ENCODE results near the gene HTR3A. TPM values are rescaled to one million over a fixed set of nuclear protein-coding genes. Genes with fewer than 3 reads are reported as not detected.

Gene HTR3A
- total and polyA plus RNA-seq, 9 of the 15 experiments (the other 6 are each of a cell fraction or from before 2014, with no cell fraction given): not detected

DNA sequence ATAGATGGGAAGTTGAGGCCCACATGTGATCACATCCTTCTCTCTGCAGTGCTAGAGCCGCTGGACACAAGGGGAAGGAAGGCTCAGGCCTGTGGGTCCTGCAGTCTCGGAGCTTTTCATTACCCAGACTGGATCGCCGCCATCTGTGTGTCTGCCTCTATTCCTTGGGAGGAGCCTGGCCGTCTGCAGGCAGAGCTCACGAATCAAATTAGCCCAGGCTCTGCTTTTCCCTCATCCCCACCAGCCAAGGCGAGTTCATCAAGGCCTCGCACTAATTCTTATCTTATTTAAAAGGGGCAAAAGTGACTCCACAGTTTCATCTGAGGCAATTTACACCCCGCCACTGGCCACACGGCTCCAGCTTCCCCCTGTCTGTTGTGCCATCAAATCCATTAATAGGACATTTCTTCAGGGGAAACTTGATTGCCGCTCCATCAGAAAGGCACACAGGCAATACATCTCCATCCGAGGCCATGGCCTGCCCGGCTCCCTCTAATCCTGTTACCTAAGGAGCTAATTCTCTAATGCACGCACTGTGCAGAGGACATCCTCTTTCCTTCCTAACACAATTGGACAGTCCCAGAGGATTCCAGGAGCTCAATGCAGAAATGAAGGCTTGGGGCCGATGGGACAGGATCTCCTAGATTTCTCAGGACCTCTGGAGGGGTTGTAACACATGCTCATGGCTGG lies 3.3 kb upstream of the HTR3A start:
- Histone ChIP-seq H3K4me3 (no peak overlapping the region), H3K4me1 (replicated peaks in 1 of 2; ENCODE audit: control insufficient read depth in 2 of 2, insufficient read depth in 2 of 2, low read length in 2 of 2) (peaks cover 0 to 7% of the 10 kb centered on the region in 2 experiments; a peak in 2 of 5 replicates), H2AFZ (ENCODE audit: low read depth, low read length) (no peak overlapping the region), H3K4me2 (ENCODE audit: insufficient read depth, low read length) (no peak overlapping the region), H3K9me1 (ENCODE audit: control insufficient read depth, insufficient read depth, low read length) (no peaks in the 10 kb centered on the region), H3K36me3 (ENCODE audit: control insufficient read depth, insufficient read depth, low read length) (no peaks in the 10 kb centered on the region), H3K27ac (ENCODE audit: extremely low read depth, low read depth, low read length) (no peak overlapping the region), H3K79me2 (ENCODE audit: control insufficient read depth, insufficient read depth, low read length) (no peaks in the 10 kb centered on the region), H3K9me3 (replicated peaks; ENCODE audit: control insufficient read depth, insufficient read depth, low read depth, low read length) (no peaks in the 10 kb centered on the region), H3K9ac (ENCODE audit: insufficient read depth in 1 of 2, low read depth in 2 of 2, low read length in 2 of 2) (no peak overlapping the region; a peak in 1 of 4 replicates), H4K20me1 (replicated peaks; ENCODE audit: control insufficient read depth, insufficient read depth, low read length) (0 out of 2 replicates have a peak, but pooled peaks cover 9% of the 10 kb centered on the region), H3K27me3 (ENCODE audit: control insufficient read depth in 2 of 2, insufficient read depth in 2 of 2, low read length in 2 of 2) (peaks cover 15 to 50% of the 10 kb centered on the region in 2 experiments)
- no peak for TF ChIP-seq STAT5A (IDR thresholded peaks at IDR 0.05; ENCODE audit: borderline replicate concordance, low read length)
- no peak for TF ChIP-seq DPF2 (IDR thresholded peaks at IDR 0.05)
- TF ChIP-seq PTBP1 (IDR thresholded peaks at IDR 0.05; ENCODE audit: low read depth, low read length): no peak
- no peak for TF ChIP-seq ARNT (IDR thresholded peaks at IDR 0.05)
- TF ChIP-seq STAG1 (CRISPR knock-in tag; IDR thresholded peaks at IDR 0.05; ENCODE audit: borderline replicate concordance): no peak
- TF ChIP-seq ELF2 (CRISPR knock-in tag; IDR thresholded peaks at IDR 0.05): no peak
- TF ChIP-seq, protein P1, sequence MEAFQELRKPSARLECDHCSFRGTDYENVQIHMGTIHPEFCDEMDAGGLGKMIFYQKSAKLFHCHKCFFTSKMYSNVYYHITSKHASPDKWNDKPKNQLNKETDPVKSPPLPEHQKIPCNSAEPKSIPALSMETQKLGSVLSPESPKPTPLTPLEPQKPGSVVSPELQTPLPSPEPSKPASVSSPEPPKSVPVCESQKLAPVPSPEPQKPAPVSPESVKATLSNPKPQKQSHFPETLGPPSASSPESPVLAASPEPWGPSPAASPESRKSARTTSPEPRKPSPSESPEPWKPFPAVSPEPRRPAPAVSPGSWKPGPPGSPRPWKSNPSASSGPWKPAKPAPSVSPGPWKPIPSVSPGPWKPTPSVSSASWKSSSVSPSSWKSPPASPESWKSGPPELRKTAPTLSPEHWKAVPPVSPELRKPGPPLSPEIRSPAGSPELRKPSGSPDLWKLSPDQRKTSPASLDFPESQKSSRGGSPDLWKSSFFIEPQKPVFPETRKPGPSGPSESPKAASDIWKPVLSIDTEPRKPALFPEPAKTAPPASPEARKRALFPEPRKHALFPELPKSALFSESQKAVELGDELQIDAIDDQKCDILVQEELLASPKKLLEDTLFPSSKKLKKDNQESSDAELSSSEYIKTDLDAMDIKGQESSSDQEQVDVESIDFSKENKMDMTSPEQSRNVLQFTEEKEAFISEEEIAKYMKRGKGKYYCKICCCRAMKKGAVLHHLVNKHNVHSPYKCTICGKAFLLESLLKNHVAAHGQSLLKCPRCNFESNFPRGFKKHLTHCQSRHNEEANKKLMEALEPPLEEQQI (IDR thresholded peaks at IDR 0.05): no peak
- no peak for TF ChIP-seq STAT5B (CRISPR knock-in tag; IDR thresholded peaks at IDR 0.05)
- no peak for TF ChIP-seq SMARCB1 (IDR thresholded peaks at IDR 0.05; ENCODE audit: insufficient read length, low read depth)
- TF ChIP-seq ZNF143 (CRISPR knock-in tag; IDR thresholded peaks at IDR 0.05): no peak
- no peak for TF ChIP-seq XRCC5 (IDR thresholded peaks at IDR 0.05; ENCODE audit: low read depth, low read length)
- no peak for TF ChIP-seq CSDE1 (IDR thresholded peaks at IDR 0.05)
- ChIA-PET CTCF (ENCODE audit: low intra/inter-chr PET ratio) (no interaction called here), POLR2A (interaction anchor here (0.8 kb wide), 1 partner anchor 10 kb away, joined by 3 read pairs; no protein-coding TSS in a partner anchor)
- FAIRE-seq (no peak), DNase-seq (ENCODE audit: extremely low read depth in 1 of 4, low spot score in 3 of 4) (no peak), ATAC-seq (no peak)
- intact Hi-C loops (cut with micrococcal nuclease) (loop anchor here (10.0 kb wide), 1 partner anchor 167 kb away; no protein-coding TSS in a partner anchor), in situ Hi-C loops (cut with MboI) (no loop called here)
- WGBS (ENCODE audit: insufficient coverage, low coverage, missing lambda C conversion rate): 1% methylated on average over 14 of the region's 15 CpGs
- no TSS peak for BruUV-seq (replicated peaks)
